GM12873 (cell line): ENCODE results near the gene EHMT1.

Experiments
- CTCF ChIP-seq: IDR thresholded peaks from 2 replicates; pipeline ENCODE4 v1.5.1; 2012; ENCODE audit warnings: low read depth, mild to moderate bottlenecking, moderate library complexity, low read length, control low read depth; ENCODE audit not compliant: insufficient read depth; ENCODE audit errors: missing control alignments

The EHMT1 gene

GRCh38 chr9:137756045-137756744 is 137.4 kb downstream of the EHMT1 start:
- no peak for TF ChIP-seq CTCF

GRCh38 chr9:137757139-137757538 is 138.3 kb downstream of the EHMT1 start:
- no peak for TF ChIP-seq CTCF

GRCh38 chr9:137757613-137758029 is 138.8 kb downstream of the EHMT1 start:
- TF ChIP-seq CTCF = no peak

- no peak for TF ChIP-seq CTCF
Measured at GRCh38 chr9:137758067-137758466, 139.3 kb downstream of the EHMT1 start.

- no peak for TF ChIP-seq CTCF
Measured at GRCh38 chr9:137759117-137759516, 140.3 kb downstream of the EHMT1 start.

- no peak for TF ChIP-seq CTCF
Measured at GRCh38 chr9:137759649-137760321, 141.0 kb downstream of the EHMT1 start.

- no peak for TF ChIP-seq CTCF
Measured at GRCh38 chr9:137760426-137760825, 141.6 kb downstream of the EHMT1 start.
